Vagina (tissue), 2 donors: ENCODE results near the gene COX7A2.

ENCODE experiments used
- CTCF ChIP-seq, 3 experiments: fragments of 450-650 bp in 2 of 3; fragments of 200-600 bp in 1 of 3; sonication (generic) in 1 of 3; IDR thresholded peaks; one replicate each; pipeline ENCODE4 v1.5.1; 2017 to 2019; ENCODE audit warnings: antibody characterized with exemption in 3 of 3, mild to moderate bottlenecking in 2 of 3, moderate library complexity in 2 of 3
- POLR2A ChIP-seq, 2 donors: fragments of 450-650 bp; IDR thresholded peaks; one replicate each; pipeline ENCODE4 v1.6.1; 2017; ENCODE audit warnings: antibody characterized with exemption in 2 of 2, mild to moderate bottlenecking in 2 of 2, moderate library complexity in 2 of 2
- POLR2AphosphoS5 ChIP-seq, 2 donors: sonication (generic); formaldehyde crosslinking; IDR thresholded peaks; one replicate each; pipeline ENCODE4 v1.9.0; 2017; ENCODE audit warnings: antibody characterized with exemption in 2 of 2, mild to moderate bottlenecking in 2 of 2, low read depth in 1 of 2; ENCODE audit not compliant: insufficient read depth in 1 of 2

GRCh38 chr6:75215291-75215690 is 28.3 kb downstream of the COX7A2 start:
- TF ChIP-seq CTCF (IDR thresholded peaks at IDR 0.05) (no peak), POLR2A (IDR thresholded peaks at IDR 0.05) (no peak), POLR2AphosphoS5 (IDR thresholded peaks at IDR 0.05; ENCODE audit: insufficient read depth in 1 of 2, low read depth in 1 of 2) (no peak)
